Measurements from ENCODE around the gene GRIK3.

DNA sequence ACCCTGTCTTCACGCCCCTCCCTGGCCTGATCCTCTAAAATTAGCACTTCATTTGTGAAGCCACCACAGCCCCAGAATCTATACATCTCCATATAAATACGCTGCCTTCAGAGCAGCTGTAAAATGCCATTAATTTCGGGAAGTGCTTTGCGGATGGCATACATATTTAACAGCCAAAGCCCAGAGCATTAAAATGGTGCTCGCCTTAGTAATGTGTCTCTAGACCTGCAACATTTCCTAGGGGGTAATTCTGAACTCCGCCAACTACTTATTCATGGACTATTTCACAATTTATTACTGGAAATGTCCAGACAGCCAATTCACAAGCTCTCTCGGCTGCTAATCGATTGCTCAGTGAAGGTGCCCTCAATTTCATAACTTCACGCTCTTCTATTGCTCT is 189.4 kb downstream of the GRIK3 start:
- no peak for TF ChIP-seq POLR2A (IDR thresholded peaks at IDR 0.05; ENCODE audit: low read length)
- no peak for TF ChIP-seq GATA1 (IDR thresholded peaks at IDR 0.05; ENCODE audit: low read depth, low read length)
